Measurements from ENCODE around the gene GTPBP1. TPM values are rescaled to one million over a fixed set of nuclear protein-coding genes. Genes with fewer than 3 reads are reported as not detected.

GTPBP1 gene
- polyA plus RNA-seq, 1 of the 3 experiments (the other 2 are of a cell fraction), result 15.2 TPM

DNA sequence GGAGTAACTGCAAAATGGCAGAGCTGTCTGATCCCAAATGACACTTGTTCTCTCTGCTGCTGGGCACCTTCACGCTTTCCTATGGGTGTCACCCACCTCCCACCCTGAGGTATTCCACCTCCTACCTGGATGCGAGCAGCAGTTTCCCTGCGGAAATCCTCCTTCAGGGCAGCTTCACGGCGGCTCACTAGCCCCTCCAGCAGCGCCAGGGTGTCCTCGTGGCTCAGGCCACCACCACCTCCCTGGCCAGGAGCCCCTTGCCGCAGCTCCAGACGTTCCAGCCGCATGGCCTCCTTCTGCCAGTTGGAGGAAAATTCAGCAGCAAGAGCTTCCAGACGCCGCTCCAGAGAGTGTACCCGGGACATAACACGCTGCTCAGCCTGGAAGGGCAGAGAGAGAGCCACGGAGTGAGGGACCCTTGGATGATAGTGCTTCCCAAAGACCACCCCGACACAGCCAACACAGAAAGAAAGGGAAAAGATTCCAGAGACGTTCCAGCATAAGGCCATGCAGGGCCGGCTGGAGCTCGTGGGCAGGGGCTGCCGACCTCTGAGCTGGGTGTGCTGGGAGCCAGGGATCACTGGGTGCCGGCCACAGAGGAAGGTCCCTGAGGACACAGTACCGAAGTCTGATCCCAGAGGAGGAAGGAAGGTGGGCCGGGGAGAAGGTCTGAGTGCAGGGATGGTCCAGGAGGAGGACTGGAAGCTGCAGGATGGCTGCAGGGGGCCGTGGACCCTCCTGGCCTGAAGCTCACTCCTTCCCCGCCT is 36.6 kb downstream of the GTPBP1 start:
- no peak overlapping the region for H3K27ac ChIP-seq (ENCODE audit: low read depth in 2 of 2, low read length in 1 of 2)
- DNase-seq, result no peak
- H3K9ac ChIP-seq, result no peak overlapping the region
- POLR2A ChIA-PET, result no interaction called here
- no peak overlapping the region for H3K4me3 ChIP-seq (ENCODE audit: low read depth in 2 of 2, low read length in 1 of 2)
- H3K79me2 ChIP-seq (ENCODE audit: insufficient read depth), result no peaks in the 10 kb centered on the region
- CTCF ChIA-PET, result interaction anchor here (0.8 to 1.3 kb wide), 4 partner anchors 9 to 27 kb away, joined by 3 read pairs; no protein-coding TSS in a partner anchor
- WGBS (ENCODE audit: low lambda C conversion rate), result 90% methylated on average over 15 of the region's 25 CpGs
- no peaks in the 10 kb centered on the region for H3K27me3 ChIP-seq (ENCODE audit: insufficient read depth)
- H2AFZ ChIP-seq (ENCODE audit: low read depth), result no peak overlapping the region
- no peak overlapping the region for H3K4me2 ChIP-seq
- H3F3A ChIP-seq (replicated peaks; ENCODE audit: insufficient read depth), result no peaks in the 10 kb centered on the region
- peaks cover 0 to 9% of the 10 kb centered on the region in 2 experiments for H3K36me3 ChIP-seq (replicated peaks in 1 of 2; ENCODE audit: control insufficient read depth in 1 of 2, insufficient read depth in 2 of 2, low read length in 1 of 2)
- H3K4me1 ChIP-seq (ENCODE audit: control insufficient read depth in 1 of 2, insufficient read depth in 2 of 2, low read depth in 1 of 2, low read length in 1 of 2), result no peaks in the 10 kb centered on the region
- H3K9me2 ChIP-seq, result no peaks in the 10 kb centered on the region
- no peaks in the 10 kb centered on the region for H3K9me3 ChIP-seq
- TF ChIP-seq, protein P1, sequence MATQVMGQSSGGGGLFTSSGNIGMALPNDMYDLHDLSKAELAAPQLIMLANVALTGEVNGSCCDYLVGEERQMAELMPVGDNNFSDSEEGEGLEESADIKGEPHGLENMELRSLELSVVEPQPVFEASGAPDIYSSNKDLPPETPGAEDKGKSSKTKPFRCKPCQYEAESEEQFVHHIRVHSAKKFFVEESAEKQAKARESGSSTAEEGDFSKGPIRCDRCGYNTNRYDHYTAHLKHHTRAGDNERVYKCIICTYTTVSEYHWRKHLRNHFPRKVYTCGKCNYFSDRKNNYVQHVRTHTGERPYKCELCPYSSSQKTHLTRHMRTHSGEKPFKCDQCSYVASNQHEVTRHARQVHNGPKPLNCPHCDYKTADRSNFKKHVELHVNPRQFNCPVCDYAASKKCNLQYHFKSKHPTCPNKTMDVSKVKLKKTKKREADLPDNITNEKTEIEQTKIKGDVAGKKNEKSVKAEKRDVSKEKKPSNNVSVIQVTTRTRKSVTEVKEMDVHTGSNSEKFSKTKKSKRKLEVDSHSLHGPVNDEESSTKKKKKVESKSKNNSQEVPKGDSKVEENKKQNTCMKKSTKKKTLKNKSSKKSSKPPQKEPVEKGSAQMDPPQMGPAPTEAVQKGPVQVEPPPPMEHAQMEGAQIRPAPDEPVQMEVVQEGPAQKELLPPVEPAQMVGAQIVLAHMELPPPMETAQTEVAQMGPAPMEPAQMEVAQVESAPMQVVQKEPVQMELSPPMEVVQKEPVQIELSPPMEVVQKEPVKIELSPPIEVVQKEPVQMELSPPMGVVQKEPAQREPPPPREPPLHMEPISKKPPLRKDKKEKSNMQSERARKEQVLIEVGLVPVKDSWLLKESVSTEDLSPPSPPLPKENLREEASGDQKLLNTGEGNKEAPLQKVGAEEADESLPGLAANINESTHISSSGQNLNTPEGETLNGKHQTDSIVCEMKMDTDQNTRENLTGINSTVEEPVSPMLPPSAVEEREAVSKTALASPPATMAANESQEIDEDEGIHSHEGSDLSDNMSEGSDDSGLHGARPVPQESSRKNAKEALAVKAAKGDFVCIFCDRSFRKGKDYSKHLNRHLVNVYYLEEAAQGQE (IDR thresholded peaks at IDR 0.05; ENCODE audit: low read depth, low read length), result no peak
- TF ChIP-seq RCOR1 (IDR thresholded peaks at IDR 0.05; ENCODE audit: low read length), result no peak
- TF ChIP-seq SIN3A (IDR thresholded peaks at IDR 0.05; ENCODE audit: borderline replicate concordance, low read depth, low read length), result no peak
- no peak for TF ChIP-seq GATA2 (CRISPR knock-in tag; IDR thresholded peaks at IDR 0.05)
- no peak for TF ChIP-seq MXI1 (IDR thresholded peaks at IDR 0.05; ENCODE audit: low read depth, low read length)
- no peak for TF ChIP-seq SMC3 (IDR thresholded peaks at IDR 0.05; ENCODE audit: low read depth, low read length)
- TF ChIP-seq NFIC (IDR thresholded peaks at IDR 0.05; ENCODE audit: borderline replicate concordance), result no peak
- TF ChIP-seq, protein P2, sequence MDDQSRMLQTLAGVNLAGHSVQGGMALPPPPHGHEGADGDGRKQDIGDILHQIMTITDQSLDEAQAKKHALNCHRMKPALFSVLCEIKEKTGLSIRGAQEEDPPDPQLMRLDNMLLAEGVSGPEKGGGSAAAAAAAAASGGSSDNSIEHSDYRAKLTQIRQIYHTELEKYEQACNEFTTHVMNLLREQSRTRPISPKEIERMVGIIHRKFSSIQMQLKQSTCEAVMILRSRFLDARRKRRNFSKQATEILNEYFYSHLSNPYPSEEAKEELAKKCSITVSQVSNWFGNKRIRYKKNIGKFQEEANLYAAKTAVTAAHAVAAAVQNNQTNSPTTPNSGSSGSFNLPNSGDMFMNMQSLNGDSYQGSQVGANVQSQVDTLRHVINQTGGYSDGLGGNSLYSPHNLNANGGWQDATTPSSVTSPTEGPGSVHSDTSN (IDR thresholded peaks at IDR 0.05), result no peak
- TF ChIP-seq, protein P3, sequence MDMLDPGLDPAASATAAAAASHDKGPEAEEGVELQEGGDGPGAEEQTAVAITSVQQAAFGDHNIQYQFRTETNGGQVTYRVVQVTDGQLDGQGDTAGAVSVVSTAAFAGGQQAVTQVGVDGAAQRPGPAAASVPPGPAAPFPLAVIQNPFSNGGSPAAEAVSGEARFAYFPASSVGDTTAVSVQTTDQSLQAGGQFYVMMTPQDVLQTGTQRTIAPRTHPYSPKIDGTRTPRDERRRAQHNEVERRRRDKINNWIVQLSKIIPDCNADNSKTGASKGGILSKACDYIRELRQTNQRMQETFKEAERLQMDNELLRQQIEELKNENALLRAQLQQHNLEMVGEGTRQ (IDR thresholded peaks at IDR 0.05; ENCODE audit: borderline replicate concordance, low read depth, low read length), result no peak
- no peak for TF ChIP-seq NRF1 (IDR thresholded peaks at IDR 0.05; ENCODE audit: low read depth, low read length)
- TF ChIP-seq RFX5 (IDR thresholded peaks at IDR 0.05; ENCODE audit: low read length), result no peak
- TF ChIP-seq, protein P4, sequence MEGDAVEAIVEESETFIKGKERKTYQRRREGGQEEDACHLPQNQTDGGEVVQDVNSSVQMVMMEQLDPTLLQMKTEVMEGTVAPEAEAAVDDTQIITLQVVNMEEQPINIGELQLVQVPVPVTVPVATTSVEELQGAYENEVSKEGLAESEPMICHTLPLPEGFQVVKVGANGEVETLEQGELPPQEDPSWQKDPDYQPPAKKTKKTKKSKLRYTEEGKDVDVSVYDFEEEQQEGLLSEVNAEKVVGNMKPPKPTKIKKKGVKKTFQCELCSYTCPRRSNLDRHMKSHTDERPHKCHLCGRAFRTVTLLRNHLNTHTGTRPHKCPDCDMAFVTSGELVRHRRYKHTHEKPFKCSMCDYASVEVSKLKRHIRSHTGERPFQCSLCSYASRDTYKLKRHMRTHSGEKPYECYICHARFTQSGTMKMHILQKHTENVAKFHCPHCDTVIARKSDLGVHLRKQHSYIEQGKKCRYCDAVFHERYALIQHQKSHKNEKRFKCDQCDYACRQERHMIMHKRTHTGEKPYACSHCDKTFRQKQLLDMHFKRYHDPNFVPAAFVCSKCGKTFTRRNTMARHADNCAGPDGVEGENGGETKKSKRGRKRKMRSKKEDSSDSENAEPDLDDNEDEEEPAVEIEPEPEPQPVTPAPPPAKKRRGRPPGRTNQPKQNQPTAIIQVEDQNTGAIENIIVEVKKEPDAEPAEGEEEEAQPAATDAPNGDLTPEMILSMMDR (IDR thresholded peaks at IDR 0.05), result no peak
- no peak for TF ChIP-seq FOXJ3 (CRISPR knock-in tag; IDR thresholded peaks at IDR 0.05)
- no peak for TF ChIP-seq POLR2AphosphoS5 (IDR thresholded peaks at IDR 0.05; ENCODE audit: low read depth, low read length)
- no peak for TF ChIP-seq RAD21 (IDR thresholded peaks at IDR 0.05; ENCODE audit: low read length)
- no peak for TF ChIP-seq MEF2A (IDR thresholded peaks at IDR 0.05; ENCODE audit: borderline replicate concordance, low read depth)
- no peak for TF ChIP-seq ELF1 (IDR thresholded peaks at IDR 0.05)
- TF ChIP-seq TEAD4 (IDR thresholded peaks at IDR 0.05; ENCODE audit: borderline replicate concordance, insufficient read depth), result no peak
- TF ChIP-seq JUND (IDR thresholded peaks at IDR 0.05), result no peak
- TF ChIP-seq TAF1 (IDR thresholded peaks at IDR 0.05; ENCODE audit: borderline replicate concordance, low read depth, low read length), result no peak
- no peaks in the 10 kb centered on the region for H4K20me1 ChIP-seq (ENCODE audit: insufficient read depth)
